Activated T-cell treated with anti-CD3 and anti-CD28 coated beads, Interleukin-2, amount 50 U/mL, for 24 hours (primary cell): Measurements from ENCODE around the gene DYRK3.
A peak's percentile ranks its signal among the peaks of the same experiment; 100 is the strongest.

Experiments
- DNase-seq: peaks from one replicate; pipeline ENCODE4 v3.0.0-alpha.2; 2020
- H3K27ac Mint-ChIP-seq: 2 replicates; pipeline ENCODE4 v1.8.0; 2020; ENCODE audit warnings: mild to moderate bottlenecking, mixed read lengths
- H3K27me3 Mint-ChIP-seq: 2 replicates; pipeline ENCODE4 v1.8.0; 2020; ENCODE audit warnings: mixed read lengths
- H3K36me3 Mint-ChIP-seq: 2 replicates; pipeline ENCODE4 v1.8.0; 2020; ENCODE audit warnings: low read depth, mixed read lengths
- H3K4me1 Mint-ChIP-seq: 2 replicates; pipeline ENCODE4 v1.8.0; 2020; ENCODE audit warnings: low read depth, mixed read lengths
- H3K4me3 Mint-ChIP-seq: 2 replicates; pipeline ENCODE4 v1.8.0; 2020; ENCODE audit warnings: mild to moderate bottlenecking, moderate library complexity, mixed read lengths
- H3K9me3 Mint-ChIP-seq: 2 replicates; pipeline ENCODE4 v1.8.0; 2020; ENCODE audit warnings: mixed read lengths

The DYRK3 gene

DNA sequence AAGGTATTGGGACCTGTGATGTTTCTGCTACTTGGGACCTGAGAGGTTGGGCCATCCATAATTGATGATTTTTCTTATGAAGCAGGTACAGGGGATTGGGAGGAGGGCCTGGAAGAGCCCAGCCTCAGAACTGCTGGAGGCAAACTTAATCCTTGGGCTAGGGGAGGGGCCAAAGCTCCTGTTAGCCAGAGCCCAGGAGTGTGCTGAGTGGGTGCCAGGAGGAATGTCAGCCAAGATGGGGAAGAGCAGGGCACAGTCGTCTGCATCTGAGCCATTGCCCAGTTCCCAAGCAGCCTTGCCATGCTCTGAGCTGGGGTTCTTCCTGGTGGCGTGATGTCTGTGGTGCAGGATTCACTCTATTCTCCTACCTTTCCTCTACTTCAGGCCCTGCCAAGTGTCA is 55.2 kb downstream of the DYRK3 start:
- Mint-ChIP-seq H3K27ac (peak overlapping the region; percentile 57), H3K27me3 (no peaks in the 10 kb centered on the region), H3K9me3 (no peaks in the 10 kb centered on the region), H3K36me3 (peaks cover 39% of the 10 kb centered on the region), H3K4me1 (peaks cover 82% of the 10 kb centered on the region), H3K4me3 (no peak overlapping the region)
- no peak for DNase-seq

GRCh38 chr1:206691604-206692003 is 56.3 kb downstream of the DYRK3 start:
- H3K36me3 Mint-ChIP-seq: peaks cover 41% of the 10 kb centered on the region
- no peaks in the 10 kb centered on the region for H3K9me3 Mint-ChIP-seq
- H3K4me3 Mint-ChIP-seq: no peak overlapping the region
- DNase-seq: no peak
- H3K4me1 Mint-ChIP-seq: peaks cover 87% of the 10 kb centered on the region
- no peaks in the 10 kb centered on the region for H3K27me3 Mint-ChIP-seq
- peak overlapping the region; percentile 23 for H3K27ac Mint-ChIP-seq

DNA sequence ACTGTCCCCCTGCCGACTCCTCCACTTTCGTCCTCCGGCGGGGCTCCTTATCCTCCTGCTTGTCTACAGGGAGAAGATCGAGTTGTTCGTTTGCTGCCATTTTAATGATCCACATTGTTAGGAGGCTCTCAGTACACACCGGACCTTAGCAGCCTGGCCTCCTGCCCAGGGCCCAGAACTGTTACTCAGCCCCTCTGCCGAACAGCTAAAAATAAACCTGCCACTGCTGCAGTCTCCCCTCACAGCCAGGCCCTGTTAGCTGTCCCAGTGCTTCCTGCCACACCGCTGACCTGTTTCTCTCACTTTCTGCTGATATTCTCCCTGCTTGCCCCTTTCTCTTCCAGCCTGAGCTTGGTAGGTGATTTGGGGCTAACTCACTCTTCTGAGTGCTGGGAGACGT is 57.7 kb downstream of the DYRK3 start:
- DNase-seq: no peak
- Mint-ChIP-seq H3K36me3 (peaks cover 53% of the 10 kb centered on the region), H3K4me1 (peaks cover 87% of the 10 kb centered on the region), H3K27ac (peak overlapping the region; percentile 5), H3K27me3 (no peaks in the 10 kb centered on the region), H3K9me3 (no peaks in the 10 kb centered on the region), H3K4me3 (no peak overlapping the region)

DNA sequence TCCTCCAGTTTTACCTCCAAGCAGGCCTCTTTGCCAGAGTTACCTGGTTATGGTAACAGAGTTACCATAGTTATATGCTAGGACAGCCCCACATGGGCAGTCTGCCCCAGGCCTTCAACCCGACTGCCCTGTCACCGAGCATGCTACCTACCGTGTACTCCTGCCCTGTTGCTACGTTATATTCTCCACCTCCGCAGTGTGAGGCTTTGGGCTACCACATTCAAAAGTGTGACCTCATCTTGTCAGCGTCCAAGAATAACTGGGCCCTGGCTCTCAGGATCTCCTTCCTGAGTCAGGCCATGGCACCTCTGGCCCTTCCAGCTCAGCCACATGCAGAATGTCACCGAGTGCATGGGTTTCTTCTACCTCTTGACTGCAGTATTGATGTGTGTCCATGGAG is 58.3 kb downstream of the DYRK3 start:
- Mint-ChIP-seq H3K4me1 (peaks cover 87% of the 10 kb centered on the region), H3K4me3 (no peak overlapping the region)
- no peak for DNase-seq

GRCh38 chr1:206694171-206695124 is 59.1 kb downstream of the DYRK3 start:
- no peak for DNase-seq
- Mint-ChIP-seq H3K9me3 (no peaks in the 10 kb centered on the region), H3K4me1 (peaks cover 89% of the 10 kb centered on the region), H3K4me3 (no peak overlapping the region), H3K27ac (peak overlapping the region; percentile 27), H3K27me3 (no peaks in the 10 kb centered on the region), H3K36me3 (peaks cover 51% of the 10 kb centered on the region)

More for the DNA sequence above, 58.3 kb downstream of the DYRK3 start:
- Mint-ChIP-seq H3K9me3 (no peaks in the 10 kb centered on the region), H3K27ac (peak overlapping the region; percentile 47), H3K36me3 (peaks cover 54% of the 10 kb centered on the region), H3K27me3 (no peaks in the 10 kb centered on the region)

GRCh38 chr1:206695733-206696132 is 60.4 kb downstream of the DYRK3 start:
- Mint-ChIP-seq H3K27ac (peak overlapping the region; percentile 28), H3K36me3 (peaks cover 48% of the 10 kb centered on the region), H3K4me1 (peaks cover 88% of the 10 kb centered on the region), H3K9me3 (no peaks in the 10 kb centered on the region), H3K27me3 (no peaks in the 10 kb centered on the region), H3K4me3 (no peak overlapping the region)
- no peak for DNase-seq

GRCh38 chr1:206696812-206697585 is 61.7 kb downstream of the DYRK3 start:
- no peak overlapping the region for H3K4me3 Mint-ChIP-seq
- H3K27ac Mint-ChIP-seq: peak overlapping the region; percentile 78
- no peaks in the 10 kb centered on the region for H3K9me3 Mint-ChIP-seq
- DNase-seq: no peak
- H3K27me3 Mint-ChIP-seq: no peaks in the 10 kb centered on the region
- H3K4me1 Mint-ChIP-seq: peaks cover 85% of the 10 kb centered on the region
- H3K36me3 Mint-ChIP-seq: peaks cover 48% of the 10 kb centered on the region

GRCh38 chr1:206698011-206698410 is 62.7 kb downstream of the DYRK3 start:
- Mint-ChIP-seq H3K27me3 (no peaks in the 10 kb centered on the region), H3K36me3 (peaks cover 44% of the 10 kb centered on the region), H3K9me3 (no peaks in the 10 kb centered on the region), H3K4me3 (no peak overlapping the region), H3K4me1 (peaks cover 85% of the 10 kb centered on the region), H3K27ac (peak overlapping the region; percentile 44)
- no peak for DNase-seq
